Epithelial cell of proximal tubule (primary cell): ENCODE results near the gene CHMP6. TPM values are rescaled to one million over a fixed set of nuclear protein-coding genes. Genes with fewer than 3 reads are reported as not detected.

ENCODE experiments used
- DNase-seq: peaks from one replicate; pipeline ENCODE4 v3.0.0-alpha.2; 2011; ENCODE audit warnings: low read depth
- H3K4me3 ChIP-seq: 2 replicates; pipeline ENCODE4 v1.5.1; 2011; ENCODE audit warnings: low read depth, mild to moderate bottlenecking, low read length
- total RNA-seq: library from RNA; depleted of rRNA; stranded (reverse); fragments of >200 nt; gene quantifications from 2 replicates; pipeline ENCODE4 v1.2.3, GENCODE V29; 2015
- TF ChIP-seq, protein P1 (sequence below): conservative IDR thresholded peaks from 2 replicates; pipeline ENCODE4 v1.5.1; 2012; ENCODE audit warnings: low read depth, mild to moderate bottlenecking, low read length

Gene CHMP6
- total RNA-seq, 1 donor from 2014 or later, result 32.6 TPM

DNA sequence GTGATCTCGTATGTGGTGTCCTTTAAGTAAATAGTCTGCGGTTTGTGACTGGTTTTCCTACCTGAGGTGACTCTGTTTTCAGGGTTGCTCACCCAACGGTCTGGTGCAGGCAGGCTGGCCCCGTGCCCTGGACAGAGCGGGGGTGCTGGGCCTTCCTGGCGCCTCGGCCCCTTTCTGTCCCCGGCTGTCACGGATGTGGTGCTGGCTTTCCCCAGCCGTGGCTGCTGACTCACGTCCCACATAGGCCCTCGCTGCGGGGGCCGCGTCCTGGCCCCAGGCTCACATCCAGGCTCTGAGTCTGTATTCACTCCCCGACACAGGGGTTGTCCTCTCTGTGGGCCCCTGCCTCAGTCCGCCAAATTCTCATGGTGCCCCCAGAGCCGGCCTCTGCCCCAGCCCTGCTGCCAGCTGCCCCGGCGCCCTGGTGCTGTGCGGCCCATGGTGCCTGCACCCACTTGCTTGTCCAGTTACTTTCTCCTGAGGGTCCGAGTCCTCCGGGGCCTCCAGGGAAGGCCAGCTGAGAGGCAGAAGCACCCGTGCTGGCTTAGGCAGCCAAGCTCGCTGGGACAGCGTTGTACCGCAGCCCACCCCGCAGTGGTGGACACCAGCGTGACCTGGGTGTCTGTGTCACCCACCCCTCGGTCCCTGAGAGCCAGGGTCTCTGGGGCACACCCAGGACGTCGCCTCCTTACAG is 5.9 kb downstream of the CHMP6 start:
- TF ChIP-seq, protein P1, sequence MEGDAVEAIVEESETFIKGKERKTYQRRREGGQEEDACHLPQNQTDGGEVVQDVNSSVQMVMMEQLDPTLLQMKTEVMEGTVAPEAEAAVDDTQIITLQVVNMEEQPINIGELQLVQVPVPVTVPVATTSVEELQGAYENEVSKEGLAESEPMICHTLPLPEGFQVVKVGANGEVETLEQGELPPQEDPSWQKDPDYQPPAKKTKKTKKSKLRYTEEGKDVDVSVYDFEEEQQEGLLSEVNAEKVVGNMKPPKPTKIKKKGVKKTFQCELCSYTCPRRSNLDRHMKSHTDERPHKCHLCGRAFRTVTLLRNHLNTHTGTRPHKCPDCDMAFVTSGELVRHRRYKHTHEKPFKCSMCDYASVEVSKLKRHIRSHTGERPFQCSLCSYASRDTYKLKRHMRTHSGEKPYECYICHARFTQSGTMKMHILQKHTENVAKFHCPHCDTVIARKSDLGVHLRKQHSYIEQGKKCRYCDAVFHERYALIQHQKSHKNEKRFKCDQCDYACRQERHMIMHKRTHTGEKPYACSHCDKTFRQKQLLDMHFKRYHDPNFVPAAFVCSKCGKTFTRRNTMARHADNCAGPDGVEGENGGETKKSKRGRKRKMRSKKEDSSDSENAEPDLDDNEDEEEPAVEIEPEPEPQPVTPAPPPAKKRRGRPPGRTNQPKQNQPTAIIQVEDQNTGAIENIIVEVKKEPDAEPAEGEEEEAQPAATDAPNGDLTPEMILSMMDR, result no peak
- no peak for DNase-seq
- no peak overlapping the region for H3K4me3 ChIP-seq

- H3K4me3 ChIP-seq, result no peak overlapping the region
- DNase-seq, result no peak
- TF ChIP-seq, protein P1, result no peak
These were observed 6.6 kb downstream of the CHMP6 start for GRCh38 chr17:80998118-80998747.

- no peak for DNase-seq
- H3K4me3 ChIP-seq, result no peak overlapping the region
- TF ChIP-seq, protein P1, result no peak
These were observed 7.3 kb downstream of the CHMP6 start for GRCh38 chr17:80998748-80999535.

DNA sequence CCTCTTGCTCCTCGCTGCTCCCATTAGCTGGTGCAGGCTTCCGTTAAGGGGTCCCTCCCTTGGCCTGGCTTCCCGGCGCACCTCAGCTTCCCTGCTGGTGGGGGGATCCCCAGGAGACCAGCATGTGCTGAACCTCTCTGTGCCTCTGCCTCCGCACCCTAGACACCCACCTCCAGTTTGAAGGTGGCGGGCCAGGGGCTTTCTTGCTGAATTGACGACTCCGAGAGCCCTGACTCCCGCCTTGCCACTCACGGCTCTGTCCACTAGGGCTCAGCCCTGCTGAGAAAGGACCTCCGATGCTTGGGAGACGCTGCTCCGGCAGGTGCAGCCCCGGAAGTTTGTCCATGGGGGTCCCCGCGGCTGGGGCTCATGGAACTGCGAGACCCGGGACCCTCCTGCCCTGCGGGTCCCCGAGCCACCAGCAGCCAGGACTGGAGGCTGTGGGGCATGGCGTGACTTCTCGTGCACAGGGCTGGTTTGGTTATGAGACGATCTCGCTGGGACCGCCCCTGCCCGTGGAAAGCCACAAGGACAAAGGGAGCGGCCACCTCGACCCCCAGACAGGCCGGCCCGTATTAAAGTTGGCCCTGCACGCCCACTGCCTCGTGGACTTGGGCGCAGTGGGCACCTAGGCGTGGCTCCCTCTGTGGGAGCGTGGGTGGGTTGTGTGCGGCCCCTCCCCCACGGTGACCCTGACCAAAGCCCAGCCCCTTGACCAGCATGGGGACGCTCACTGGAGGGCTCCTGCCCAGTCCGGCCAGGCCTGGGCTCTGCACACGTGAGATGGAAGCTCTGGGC is 8.1 kb downstream of the CHMP6 start:
- TF ChIP-seq, protein P1, result no peak
- DNase-seq, result no peak
- no peak overlapping the region for H3K4me3 ChIP-seq

GRCh38 chr17:81000334-81000630 is 8.6 kb downstream of the CHMP6 start:
- DNase-seq, result no peak
- no peak overlapping the region for H3K4me3 ChIP-seq
- TF ChIP-seq, protein P1, result no peak

GRCh38 chr17:81000631-81001357 is 9.2 kb downstream of the CHMP6 start:
- H3K4me3 ChIP-seq, result no peak overlapping the region
- TF ChIP-seq, protein P1, result no peak
- no peak for DNase-seq
